ENCODE measurements around the gene WNT2B.
"Not testable (repeated sequence)": the region's sequence is repeated elsewhere in the genome, so short reads cannot be mapped to it uniquely, and the experiment has no call there.

Gene WNT2B

GRCh38 chr1:112466078-112466660 is 42.6 kb upstream of the WNT2B start:
- peak; percentile 81 for DNase-seq (ENCODE audit: extremely low read depth, low read depth)
- no peak overlapping the region for H3K4me3 ChIP-seq (replicated peaks; ENCODE audit: low read depth, low read length)
- TF ChIP-seq CTCF (IDR thresholded peaks at IDR 0.05; ENCODE audit: low read depth, low read length, missing control alignments): peak; percentile 74

- H3K4me3 ChIP-seq (replicated peaks; ENCODE audit: low read depth, low read length); DNase-seq (ENCODE audit: extremely low read depth, low read depth): not testable (repeated sequence)
Measured at GRCh38 chr1:112470324-112470723, 38.4 kb upstream of the WNT2B start.

GRCh38 chr1:112470966-112471365 is 37.8 kb upstream of the WNT2B start:
- TF ChIP-seq CTCF (IDR thresholded peaks at IDR 0.05; ENCODE audit: low read depth, low read length, missing control alignments): no peak
- DNase-seq (ENCODE audit: extremely low read depth, low read depth): no peak
- H3K4me3 ChIP-seq (replicated peaks; ENCODE audit: low read depth, low read length): no peak overlapping the region

- DNase-seq (ENCODE audit: extremely low read depth, low read depth): no peak
- no peak overlapping the region for H3K4me3 ChIP-seq (replicated peaks; ENCODE audit: low read depth, low read length)
- no peak for TF ChIP-seq CTCF (IDR thresholded peaks at IDR 0.05; ENCODE audit: low read depth, low read length, missing control alignments)
Measured at GRCh38 chr1:112472142-112472541, 36.6 kb upstream of the WNT2B start.

GRCh38 chr1:112477550-112477949 is 31.2 kb upstream of the WNT2B start:
- DNase-seq (ENCODE audit: extremely low read depth, low read depth): no peak
- TF ChIP-seq CTCF (IDR thresholded peaks at IDR 0.05; ENCODE audit: low read depth, low read length, missing control alignments): no peak
- no peak overlapping the region for H3K4me3 ChIP-seq (replicated peaks; ENCODE audit: low read depth, low read length)

- DNase-seq (ENCODE audit: extremely low read depth, low read depth): no peak
- no peak overlapping the region for H3K4me3 ChIP-seq (replicated peaks; ENCODE audit: low read depth, low read length)
- no peak for TF ChIP-seq CTCF (IDR thresholded peaks at IDR 0.05; ENCODE audit: low read depth, low read length, missing control alignments)
Measured at GRCh38 chr1:112478314-112478713, 30.5 kb upstream of the WNT2B start.

- H3K4me3 ChIP-seq (replicated peaks; ENCODE audit: low read depth, low read length); DNase-seq (ENCODE audit: extremely low read depth, low read depth): not testable (repeated sequence)
Measured at GRCh38 chr1:112486063-112486462, 22.7 kb upstream of the WNT2B start.

GRCh38 chr1:112487686-112488085 is 21.1 kb upstream of the WNT2B start:
- DNase-seq (ENCODE audit: extremely low read depth, low read depth); H3K4me3 ChIP-seq (replicated peaks; ENCODE audit: low read depth, low read length): not testable (repeated sequence)
